CD4-positive, alpha-beta memory T cell (primary cell): ENCODE data around the gene MYOM1. TPM values are rescaled to one million over a fixed set of nuclear protein-coding genes. Genes with fewer than 3 reads are reported as not detected.

Experiments
- CTCF ChIA-PET: fragments of 350-600 bp; sonication (Branson Sonifier 250); formaldehyde crosslinking; loops from one replicate; lab custom pipeline; 2021; ENCODE audit warnings: inconsistent platforms; ENCODE audit not compliant: partially characterized antibody; lab: Charles Lee
- POLR2A ChIA-PET: fragments of 350-600 bp; sonication (Branson Sonifier 250); formaldehyde crosslinking; loops from one replicate; lab custom pipeline; 2021; ENCODE audit not compliant: partially characterized antibody; lab: Charles Lee
- DNase-seq, 5 donors: peaks; one replicate each; pipeline versions ENCODE4 v3.0.0 to v3.0.0-alpha.2; 2020 to 2022; ENCODE audit warnings: mixed read lengths in 1 of 5
- H3K27ac ChIP-seq: one replicate; pipeline ENCODE4 v1.7.0; 2013; ENCODE audit warnings: low read depth, low read length
- H3K27me3 ChIP-seq: 2 replicates; pipeline ENCODE4 v1.7.0; 2013; ENCODE audit warnings: mild to moderate bottlenecking, low read length, moderate library complexity; ENCODE audit not compliant: insufficient read depth
- H3K36me3 ChIP-seq: 2 replicates; pipeline ENCODE4 v1.7.0; 2013; ENCODE audit warnings: mild to moderate bottlenecking, low read length, moderate library complexity; ENCODE audit not compliant: insufficient read depth
- H3K4me1 ChIP-seq: 2 replicates; pipeline ENCODE4 v1.7.0; 2013; ENCODE audit warnings: mild to moderate bottlenecking, low read length, moderate library complexity; ENCODE audit not compliant: insufficient read depth
- H3K4me3 ChIP-seq, 2 donors: one replicate each; pipeline ENCODE4 v1.7.0; 2013; ENCODE audit warnings: low read length in 2 of 2, mild to moderate bottlenecking in 1 of 2
- H3K9me3 ChIP-seq, 2 donors: one replicate each; pipeline ENCODE4 v1.7.0; 2013; ENCODE audit warnings: low read length in 2 of 2, control low read depth in 1 of 2; ENCODE audit not compliant: control insufficient read depth in 1 of 2
- H3K27ac Mint-ChIP-seq, 7 donors: one replicate each; pipeline ENCODE4 v1.8.0; 2020 to 2021; ENCODE audit warnings: mixed read lengths in 7 of 7, mild to moderate bottlenecking in 6 of 7, inconsistent platforms in 3 of 7, moderate library complexity in 3 of 7
- H3K27me3 Mint-ChIP-seq, 2 donors: one replicate each; pipeline ENCODE4 v1.8.0; 2020 to 2021; ENCODE audit warnings: mixed read lengths in 2 of 2
- H3K36me3 Mint-ChIP-seq, 2 donors: one replicate each; pipeline ENCODE4 v1.8.0; 2020 to 2021; ENCODE audit warnings: mixed read lengths in 2 of 2, inconsistent platforms in 1 of 2, mild to moderate bottlenecking in 1 of 2
- H3K4me1 Mint-ChIP-seq, 4 donors: one replicate each; pipeline ENCODE4 v1.8.0; 2020 to 2021; ENCODE audit warnings: mixed read lengths in 4 of 4, mild to moderate bottlenecking in 1 of 4
- H3K4me3 Mint-ChIP-seq, 8 donors: one replicate each; pipeline ENCODE4 v1.8.0; 2020 to 2021; ENCODE audit warnings: mixed read lengths in 8 of 8, mild to moderate bottlenecking in 7 of 8, moderate library complexity in 6 of 8, inconsistent platforms in 3 of 8
- H3K9me3 Mint-ChIP-seq, 8 donors: one replicate each; pipeline ENCODE4 v1.8.0; 2020 to 2021; ENCODE audit warnings: mixed read lengths in 8 of 8, mild to moderate bottlenecking in 5 of 8, inconsistent platforms in 3 of 8, moderate library complexity in 1 of 8
- intact Hi-C: fragments of 100-400 bp; cut with micrococcal nuclease; formaldehyde crosslinking; loops from one replicate; pipeline ENCODE4 v1.15.1; 2023
- polyA plus RNA-seq, 2 donors: library from polyadenylated mRNA; unstranded; fragments of 300-500 nt; fragmentation: Illumina TruSeq; gene quantifications; one replicate each; pipeline ENCODE4 v1.2.3, GENCODE V29; 2021
- total RNA-seq, 2 experiments: library from RNA; stranded (reverse); gene quantifications; one replicate each; pipeline ENCODE4 v1.2.3, GENCODE V29; 2021

The MYOM1 gene
- total and polyA plus RNA-seq, 4 experiments from 2014 or later = 0.09 to 4.2 (median 1.8) TPM

GRCh38 chr18:3056311-3056710, 163.5 kb downstream of the MYOM1 start:
- peak overlapping the region; percentile 67 to 100 (median 98) for H3K27ac Mint-ChIP-seq
- CTCF ChIA-PET = interaction anchor here (12.5 kb wide), 1 partner anchor 56 kb away, joined by 651 read pairs; no protein-coding TSS in a partner anchor
- no peaks in the 10 kb centered on the region for H3K27me3 Mint-ChIP-seq

GRCh38 chr18:3055816-3056215, 164.0 kb downstream of the MYOM1 start:
- H3K27ac ChIP-seq = no peak overlapping the region
- H3K36me3 ChIP-seq = no peaks in the 10 kb centered on the region
- no peak overlapping the region for H3K4me3 Mint-ChIP-seq
- H3K4me3 ChIP-seq = no peak overlapping the region
- no peaks in the 10 kb centered on the region for H3K27me3 ChIP-seq
- H3K9me3 Mint-ChIP-seq = peaks cover 0 to 4% (median 3%) of the 10 kb centered on the region in 8 donors
- POLR2A ChIA-PET = interaction anchor here (1.1 to 8.8 kb wide), 10 partner anchors 9 to 538 kb away, joined by 3 to 114 read pairs (median 4); partner anchors contain the start of genes LPIN2 and MYL12A
- peak overlapping the region in 2 of 7 donors; percentile 14 to 99 for H3K27ac Mint-ChIP-seq
- CTCF ChIA-PET = interaction anchor here (0.8 to 12.5 kb wide), 3 partner anchors 41 to 56 kb away, joined by 3 to 651 read pairs (median 3); no protein-coding TSS in a partner anchor
- H3K27me3 Mint-ChIP-seq = no peaks in the 10 kb centered on the region
- peaks cover 48 to 77% (median 65%) of the 10 kb centered on the region in 4 donors for H3K4me1 Mint-ChIP-seq
- intact Hi-C loops = no loop called here
- H3K4me1 ChIP-seq = peaks cover 73% of the 10 kb centered on the region
- peaks cover 0 to 4% of the 10 kb centered on the region in 2 donors for H3K36me3 Mint-ChIP-seq
- H3K9me3 ChIP-seq = no peaks in the 10 kb centered on the region
- no peak for DNase-seq

More at GRCh38 chr18:3056311-3056710, 163.5 kb downstream of the MYOM1 start:
- no peaks in the 10 kb centered on the region for H3K9me3 ChIP-seq
- H3K4me1 ChIP-seq = peaks cover 75% of the 10 kb centered on the region
- intact Hi-C loops = no loop called here
- H3K27me3 ChIP-seq = no peaks in the 10 kb centered on the region
- POLR2A ChIA-PET = interaction anchor here (1.1 to 8.8 kb wide), 8 partner anchors 11 to 537 kb away, joined by 3 to 114 read pairs (median 4); partner anchors contain the start of genes LPIN2 and MYL12A
- no peak for DNase-seq
- H3K4me3 Mint-ChIP-seq = peak overlapping the region in 3 of 8 donors; percentile 8 to 36 (median 29)
- peaks cover 0 to 4% (median 3%) of the 10 kb centered on the region in 8 donors for H3K9me3 Mint-ChIP-seq
- H3K36me3 Mint-ChIP-seq = peaks cover 0 to 4% of the 10 kb centered on the region in 2 donors
- H3K4me3 ChIP-seq = no peak overlapping the region
- H3K4me1 Mint-ChIP-seq = peaks cover 52 to 79% (median 66%) of the 10 kb centered on the region in 4 donors
- no peaks in the 10 kb centered on the region for H3K36me3 ChIP-seq
- H3K27ac ChIP-seq = peak overlapping the region; percentile 93

- Mint-ChIP-seq H3K4me1 (peaks cover 42 to 71% (median 59%) of the 10 kb centered on the region in 4 donors), H3K27ac (peak overlapping the region in 3 of 7 donors; percentile 17 to 78 (median 55)), H3K9me3 (peaks cover 0 to 4% (median 3%) of the 10 kb centered on the region in 8 donors), H3K4me3 (no peak overlapping the region), H3K27me3 (no peaks in the 10 kb centered on the region), H3K36me3 (peaks cover 0 to 4% of the 10 kb centered on the region in 2 donors)
- H3K4me1 ChIP-seq = peaks cover 67% of the 10 kb centered on the region
- DNase-seq = no peak
- no peaks in the 10 kb centered on the region for H3K9me3 ChIP-seq
- no peak overlapping the region for H3K4me3 ChIP-seq
- H3K36me3 ChIP-seq = no peaks in the 10 kb centered on the region
- ChIA-PET POLR2A (interaction anchor here (0.7 to 8.8 kb wide), 10 partner anchors 10 to 538 kb away, joined by 3 to 114 read pairs (median 3); partner anchors contain the start of genes LPIN2 and MYL12A), CTCF (interaction anchor here (0.8 to 12.5 kb wide), 3 partner anchors 40 to 55 kb away, joined by 3 to 651 read pairs (median 3); no protein-coding TSS in a partner anchor)
- no peaks in the 10 kb centered on the region for H3K27me3 ChIP-seq
- no peak overlapping the region for H3K27ac ChIP-seq
- intact Hi-C loops = no loop called here
Measured at GRCh38 chr18:3055186-3055728, 164.5 kb downstream of the MYOM1 start.

GRCh38 chr18:3054780-3055179, 165.0 kb downstream of the MYOM1 start:
- no peak for DNase-seq
- Histone ChIP-seq H3K36me3 (no peaks in the 10 kb centered on the region), H3K27ac (no peak overlapping the region), H3K4me3 (no peak overlapping the region), H3K4me1 (peaks cover 62% of the 10 kb centered on the region), H3K9me3 (no peaks in the 10 kb centered on the region), H3K27me3 (no peaks in the 10 kb centered on the region)
- Mint-ChIP-seq H3K27ac (peak overlapping the region in 1 of 7 donors; percentile 59), H3K4me1 (peaks cover 42 to 67% (median 57%) of the 10 kb centered on the region in 4 donors), H3K4me3 (no peak overlapping the region), H3K36me3 (peaks cover 0 to 4% of the 10 kb centered on the region in 2 donors), H3K9me3 (peaks cover 0 to 4% (median 3%) of the 10 kb centered on the region in 8 donors), H3K27me3 (no peaks in the 10 kb centered on the region)
- CTCF ChIA-PET = interaction anchor here (0.8 to 12.5 kb wide), 3 partner anchors 40 to 55 kb away, joined by 3 to 651 read pairs (median 3); no protein-coding TSS in a partner anchor
- POLR2A ChIA-PET = interaction anchor here (0.7 to 8.8 kb wide), 7 partner anchors 10 to 541 kb away, joined by 3 to 114 read pairs (median 4); partner anchors contain the start of gene MYL12A
- intact Hi-C loops = no loop called here

GRCh38 chr18:3054214-3054613, 165.6 kb downstream of the MYOM1 start:
- H3K4me3 ChIP-seq = no peak overlapping the region
- peak overlapping the region in 5 of 7 donors; percentile 70 to 85 (median 79) for H3K27ac Mint-ChIP-seq
- H3K27me3 Mint-ChIP-seq = no peaks in the 10 kb centered on the region
- no peak for DNase-seq
- no peaks in the 10 kb centered on the region for H3K36me3 ChIP-seq
- no peak overlapping the region for H3K27ac ChIP-seq
- ChIA-PET CTCF (interaction anchor here (1.6 kb wide), 1 partner anchor 43 kb away, joined by 3 read pairs; no protein-coding TSS in a partner anchor), POLR2A (interaction anchor here (0.7 to 1.0 kb wide), 2 partner anchors 43 to 541 kb away, joined by 3 to 4 read pairs; no protein-coding TSS in a partner anchor)
- peaks cover 0 to 4% of the 10 kb centered on the region in 2 donors for H3K36me3 Mint-ChIP-seq
- peaks cover 40 to 62% (median 54%) of the 10 kb centered on the region in 4 donors for H3K4me1 Mint-ChIP-seq
- no peaks in the 10 kb centered on the region for H3K27me3 ChIP-seq
- peaks cover 0 to 4% (median 3%) of the 10 kb centered on the region in 8 donors for H3K9me3 Mint-ChIP-seq
- no peaks in the 10 kb centered on the region for H3K9me3 ChIP-seq
- H3K4me1 ChIP-seq = peaks cover 57% of the 10 kb centered on the region
- peak overlapping the region in 1 of 8 donors; percentile 55 for H3K4me3 Mint-ChIP-seq
- intact Hi-C loops = no loop called here

GRCh38 chr18:3053081-3053480, 166.7 kb downstream of the MYOM1 start:
- Mint-ChIP-seq H3K4me1 (peaks cover 33 to 50% (median 43%) of the 10 kb centered on the region in 4 donors), H3K27ac (peak overlapping the region in 3 of 7 donors; percentile 57 to 84 (median 82)), H3K9me3 (peaks cover 0 to 4% (median 3%) of the 10 kb centered on the region in 8 donors), H3K27me3 (no peaks in the 10 kb centered on the region), H3K36me3 (peaks cover 0 to 4% of the 10 kb centered on the region in 2 donors), H3K4me3 (peak overlapping the region in 5 of 8 donors; percentile 22 to 66 (median 56))
- intact Hi-C loops = no loop called here
- no peaks in the 10 kb centered on the region for H3K9me3 ChIP-seq
- no peaks in the 10 kb centered on the region for H3K27me3 ChIP-seq
- H3K36me3 ChIP-seq = no peaks in the 10 kb centered on the region
- POLR2A ChIA-PET = interaction anchor here (1.1 kb wide), 1 partner anchor 16 kb away, joined by 3 read pairs; no protein-coding TSS in a partner anchor
- H3K27ac ChIP-seq = no peak overlapping the region
- no peak overlapping the region for H3K4me3 ChIP-seq
- CTCF ChIA-PET = interaction anchor here (0.7 to 1.0 kb wide), 2 partner anchors 9 to 77 kb away, joined by 3 to 5 read pairs; no protein-coding TSS in a partner anchor
- no peak for DNase-seq
- H3K4me1 ChIP-seq = peaks cover 45% of the 10 kb centered on the region
